Measurements from ENCODE around the gene ZNF365.

ZNF365 gene

GRCh38 chr10:62422068-62422590 is 48.0 kb downstream of the ZNF365 start:
- no peak for DNase-seq

DNA sequence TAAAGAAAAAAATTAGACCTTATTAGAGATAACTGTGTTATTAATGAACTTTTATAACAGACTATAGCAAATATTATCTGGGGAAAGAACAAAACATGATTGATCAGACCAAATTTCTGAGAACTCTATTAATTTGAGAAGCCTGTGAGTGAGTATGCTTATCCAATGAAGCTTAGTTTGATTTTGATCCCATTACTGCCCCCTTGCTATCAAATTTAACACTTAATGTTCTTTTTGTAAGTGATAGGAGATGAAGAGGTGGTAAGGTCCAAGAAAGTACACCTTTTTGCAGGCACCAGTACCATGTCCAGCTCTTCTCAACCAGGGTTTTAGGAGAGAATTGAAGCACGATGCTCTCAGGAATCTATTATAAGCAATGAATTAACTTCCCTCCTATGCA is 49.9 kb downstream of the ZNF365 start:
- DNase-seq, result no peak

DNA sequence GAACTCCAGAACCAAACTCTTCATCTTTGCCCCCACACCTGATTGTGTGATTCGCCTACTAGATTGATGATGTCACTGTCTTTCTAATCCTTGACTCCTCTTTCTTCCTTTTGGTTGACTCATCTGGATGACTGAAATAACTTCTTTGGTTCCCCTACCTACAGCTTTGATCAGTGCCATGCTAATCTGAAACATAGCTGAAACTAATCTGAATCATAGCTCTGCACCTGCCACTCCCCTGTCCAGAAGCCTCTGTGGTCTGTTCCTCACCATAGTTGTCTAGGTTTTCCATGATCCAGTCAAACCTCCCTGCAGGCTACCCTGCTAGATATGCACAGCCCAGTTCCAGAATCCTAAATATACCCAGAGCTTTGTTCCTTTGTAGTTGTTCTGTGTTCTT is 51.9 kb downstream of the ZNF365 start:
- DNase-seq, result no peak

DNA sequence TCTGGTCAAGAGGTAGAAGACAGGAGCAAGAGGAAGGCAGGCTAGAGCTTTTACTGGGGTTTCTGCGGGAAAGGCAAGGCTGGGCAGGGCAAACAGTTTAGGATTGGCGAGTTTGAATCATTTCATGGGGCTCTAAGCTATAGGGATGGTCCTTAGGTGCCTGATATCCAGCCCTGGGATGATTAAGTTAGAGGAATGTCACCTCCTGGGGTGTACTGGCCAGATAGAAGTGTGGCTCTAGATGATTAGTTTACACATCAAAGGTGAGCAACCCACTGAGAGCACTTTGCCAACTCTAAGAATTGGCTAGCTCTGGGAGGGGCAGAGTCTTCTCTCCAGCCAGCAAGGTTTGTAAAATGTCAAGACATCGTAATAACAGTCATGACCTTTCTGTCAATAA is 52.4 kb downstream of the ZNF365 start:
- DNase-seq, result no peak

GRCh38 chr10:62430881-62431280 is 56.7 kb downstream of the ZNF365 start:
- DNase-seq, result no peak

DNA sequence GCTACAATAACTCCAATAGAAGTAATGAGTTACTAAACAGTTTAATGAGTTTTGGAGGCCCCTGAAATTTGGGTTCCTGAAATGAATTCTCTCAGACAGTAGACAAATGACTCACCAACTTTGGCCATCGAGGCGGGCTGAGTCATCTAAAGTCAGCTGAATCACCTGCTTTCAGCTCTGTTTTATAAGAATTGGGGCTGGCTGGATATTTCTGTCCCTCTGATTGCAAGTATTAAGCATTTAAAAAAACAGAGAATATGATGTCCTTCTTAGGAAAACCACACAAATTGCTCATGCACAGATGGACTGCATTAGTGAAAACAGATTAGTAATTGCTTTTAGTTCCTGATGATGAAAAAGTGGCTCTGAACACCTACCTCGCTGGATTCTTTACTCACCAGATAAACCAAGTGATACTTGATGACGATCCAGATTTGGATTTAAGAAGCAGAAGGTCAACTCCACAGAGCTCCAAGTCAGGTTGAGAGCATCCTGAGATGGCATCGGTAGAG is 59.1 kb downstream of the ZNF365 start:
- no peak for DNase-seq

- DNase-seq, result no peak
Observed at GRCh38 chr10:62433901-62434300, 59.7 kb downstream of the ZNF365 start.

- no peak for DNase-seq
Observed at GRCh38 chr10:62437696-62438095, 63.5 kb downstream of the ZNF365 start.

GRCh38 chr10:62442006-62442405 is 67.8 kb downstream of the ZNF365 start:
- no peak for DNase-seq

DNA sequence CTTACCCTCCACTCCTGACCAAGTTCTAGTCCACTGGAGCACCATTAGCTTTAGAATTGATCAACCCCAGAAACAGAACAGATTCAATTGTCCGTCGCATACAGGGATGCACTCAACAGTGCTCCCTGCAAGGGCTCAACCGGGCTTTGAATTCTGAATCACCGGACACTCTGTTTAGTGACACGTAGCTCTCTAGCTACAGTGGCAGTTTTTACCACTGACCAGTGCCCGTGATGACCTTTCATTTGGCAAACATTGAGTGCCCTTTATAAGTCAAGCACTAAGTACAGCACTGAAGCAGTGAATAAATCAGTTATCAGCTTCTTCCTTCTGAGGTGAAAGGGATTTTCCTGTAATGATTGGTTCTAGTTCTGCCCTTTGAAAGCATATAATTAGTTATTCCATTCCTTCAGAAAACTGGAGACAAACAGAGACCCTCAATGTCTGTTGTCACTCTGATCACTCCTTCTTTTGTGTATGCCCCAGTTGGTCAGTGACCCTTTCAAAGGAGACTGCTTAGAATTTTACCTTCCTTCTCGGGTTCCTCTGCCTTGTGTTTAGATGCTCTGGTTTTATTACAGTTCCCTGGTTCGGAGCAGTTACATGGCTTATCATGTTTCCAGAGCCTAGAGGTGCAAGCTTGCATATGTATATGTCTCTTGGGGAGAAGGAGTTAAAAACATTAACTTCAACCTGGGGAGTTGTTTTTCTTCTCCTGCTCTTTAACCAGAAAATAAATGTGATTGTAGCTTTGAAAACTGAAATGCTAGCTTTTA is 68.9 kb downstream of the ZNF365 start:
- no peak for DNase-seq

DNA sequence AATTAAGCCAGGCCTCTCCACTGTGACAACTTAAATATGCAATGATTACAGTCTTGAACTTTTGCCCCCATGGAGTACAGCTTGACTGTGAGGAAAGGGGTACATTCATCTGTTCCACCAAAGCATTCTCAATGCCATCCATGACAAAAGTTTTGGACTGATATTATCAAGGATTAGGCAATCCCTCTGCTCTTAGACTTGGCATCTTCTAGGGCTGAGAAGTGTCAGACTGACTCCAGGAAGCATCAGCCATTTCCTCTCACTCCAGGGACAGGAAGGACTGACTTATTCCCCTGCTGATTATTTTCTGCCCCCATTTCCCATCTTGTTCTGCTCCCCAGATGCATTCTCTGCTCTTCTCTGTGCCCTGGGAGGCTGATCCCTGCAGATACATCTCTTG is 69.7 kb downstream of the ZNF365 start:
- DNase-seq, result no peak

GRCh38 chr10:62446627-62447026 is 72.5 kb downstream of the ZNF365 start:
- DNase-seq, result no peak

GRCh38 chr10:62450912-62451610 is 76.9 kb downstream of the ZNF365 start:
- no peak for DNase-seq

GRCh38 chr10:62451611-62451975 is 77.4 kb downstream of the ZNF365 start:
- DNase-seq, result no peak

Measured in GF-D8 (cell line).